ENCODE measurements around the gene IYD.
"Not testable (repeated sequence)": the region's sequence is repeated elsewhere in the genome, so short reads cannot be mapped to it uniquely, and the experiment has no call there.

The IYD gene

DNA sequence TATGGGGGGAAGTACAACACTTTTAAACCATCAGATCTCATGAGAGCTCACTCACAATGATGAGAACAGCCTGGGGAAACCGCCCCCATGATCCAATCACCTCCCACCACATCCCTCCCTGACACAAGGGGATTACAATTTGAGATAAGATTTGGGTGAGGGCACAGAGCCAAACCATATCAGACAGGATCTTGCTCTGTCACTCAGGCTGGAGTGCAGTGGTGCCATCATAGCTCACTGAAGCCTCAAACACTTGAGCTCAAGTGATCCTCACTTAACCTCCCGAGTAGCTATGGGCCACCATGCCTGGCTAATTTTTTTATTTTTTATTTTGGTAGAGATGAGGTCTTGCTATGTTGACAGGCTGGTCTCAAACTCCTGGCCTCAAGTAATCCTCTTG lies 5.1 kb upstream of the IYD start:
- TF ChIP-seq, protein P1, sequence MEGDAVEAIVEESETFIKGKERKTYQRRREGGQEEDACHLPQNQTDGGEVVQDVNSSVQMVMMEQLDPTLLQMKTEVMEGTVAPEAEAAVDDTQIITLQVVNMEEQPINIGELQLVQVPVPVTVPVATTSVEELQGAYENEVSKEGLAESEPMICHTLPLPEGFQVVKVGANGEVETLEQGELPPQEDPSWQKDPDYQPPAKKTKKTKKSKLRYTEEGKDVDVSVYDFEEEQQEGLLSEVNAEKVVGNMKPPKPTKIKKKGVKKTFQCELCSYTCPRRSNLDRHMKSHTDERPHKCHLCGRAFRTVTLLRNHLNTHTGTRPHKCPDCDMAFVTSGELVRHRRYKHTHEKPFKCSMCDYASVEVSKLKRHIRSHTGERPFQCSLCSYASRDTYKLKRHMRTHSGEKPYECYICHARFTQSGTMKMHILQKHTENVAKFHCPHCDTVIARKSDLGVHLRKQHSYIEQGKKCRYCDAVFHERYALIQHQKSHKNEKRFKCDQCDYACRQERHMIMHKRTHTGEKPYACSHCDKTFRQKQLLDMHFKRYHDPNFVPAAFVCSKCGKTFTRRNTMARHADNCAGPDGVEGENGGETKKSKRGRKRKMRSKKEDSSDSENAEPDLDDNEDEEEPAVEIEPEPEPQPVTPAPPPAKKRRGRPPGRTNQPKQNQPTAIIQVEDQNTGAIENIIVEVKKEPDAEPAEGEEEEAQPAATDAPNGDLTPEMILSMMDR (IDR thresholded peaks at IDR 0.05): no peak
- no peak for TF ChIP-seq ZFX (IDR thresholded peaks at IDR 0.05; ENCODE audit: borderline replicate concordance)
- H3K27ac ChIP-seq: no peak overlapping the region

DNA sequence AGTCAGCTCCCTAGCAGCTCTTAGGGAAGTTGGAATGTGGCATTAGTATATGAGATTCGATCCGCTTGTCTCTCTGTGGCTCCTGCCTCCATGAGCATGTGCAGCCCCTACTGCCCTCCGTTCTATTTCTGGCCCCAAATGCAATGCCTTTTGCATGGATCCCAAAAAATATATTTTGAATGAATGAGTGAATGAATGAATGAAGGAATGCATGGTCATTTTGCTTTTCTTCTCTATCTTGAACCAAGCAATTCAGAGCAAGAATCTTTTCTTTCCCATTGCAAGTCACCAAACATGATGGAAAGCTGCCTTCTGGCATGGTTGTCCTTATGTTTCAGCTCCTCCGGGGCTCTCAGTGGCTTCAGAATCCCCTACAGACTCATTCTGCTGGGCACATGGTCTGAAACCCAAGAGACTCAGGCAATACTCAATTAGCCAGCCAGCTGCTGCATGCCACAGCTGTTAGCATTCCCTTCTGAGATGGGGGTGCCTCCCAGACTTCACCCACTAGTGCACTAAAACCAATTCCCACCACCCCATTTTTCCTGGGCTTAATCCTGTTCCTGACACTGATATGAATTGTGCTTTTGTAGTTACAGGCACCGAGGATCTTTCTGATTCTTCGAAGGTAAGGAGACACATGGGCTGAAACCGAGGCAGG lies 2.6 kb upstream of the IYD start:
- TF ChIP-seq, protein P1 (IDR thresholded peaks at IDR 0.05): no peak
- TF ChIP-seq ZFX (IDR thresholded peaks at IDR 0.05; ENCODE audit: borderline replicate concordance): no peak
- no peak overlapping the region for H3K27ac ChIP-seq

DNA sequence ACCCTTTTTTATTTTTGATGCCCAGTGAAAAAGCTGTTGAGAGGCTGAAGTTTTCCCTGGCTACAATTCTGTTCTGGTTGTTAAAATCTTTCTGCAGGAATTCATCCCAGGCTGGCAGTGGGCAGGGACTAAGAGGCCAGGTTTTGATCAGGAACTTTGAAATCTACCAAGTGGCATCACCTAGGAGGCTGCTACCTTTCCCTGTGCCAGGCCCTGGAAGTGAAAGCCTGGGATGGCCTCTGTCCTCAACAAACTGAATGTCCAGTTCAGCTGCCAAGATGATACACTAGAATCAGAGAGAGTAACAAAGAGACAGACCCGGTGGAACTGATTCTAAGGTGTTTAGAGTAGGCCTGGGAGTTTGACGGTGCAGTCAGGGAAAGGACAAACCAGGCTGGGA lies 596 bp downstream of the IYD start:
- TF ChIP-seq ZFX (IDR thresholded peaks at IDR 0.05; ENCODE audit: borderline replicate concordance): no peak
- TF ChIP-seq, protein P1 (IDR thresholded peaks at IDR 0.05): no peak
- H3K27ac ChIP-seq: no peak overlapping the region

DNA sequence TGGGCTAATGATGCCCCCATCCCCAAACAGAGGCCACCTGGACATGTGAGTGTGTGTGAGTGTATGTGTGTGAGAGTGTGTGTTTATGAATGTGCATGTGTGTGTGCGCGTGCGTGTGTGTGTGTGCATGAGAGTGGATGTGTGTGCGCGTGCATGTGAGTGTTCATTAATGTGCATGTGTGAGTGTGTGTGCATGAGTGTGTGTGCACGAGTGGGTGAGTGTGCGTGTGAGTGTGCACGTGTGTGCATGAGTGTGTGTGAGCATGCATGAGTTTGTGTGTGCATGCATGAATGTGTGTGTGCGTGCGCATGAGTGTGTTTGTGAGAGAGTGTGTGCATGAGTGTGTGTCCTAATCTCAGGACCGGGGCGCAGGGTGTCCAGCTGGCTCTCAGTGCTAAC lies 1.3 kb downstream of the IYD start:
- TF ChIP-seq ZFX (IDR thresholded peaks at IDR 0.05; ENCODE audit: borderline replicate concordance): no peak
- TF ChIP-seq, protein P1 (IDR thresholded peaks at IDR 0.05): no peak
- no peak overlapping the region for H3K27ac ChIP-seq

DNA sequence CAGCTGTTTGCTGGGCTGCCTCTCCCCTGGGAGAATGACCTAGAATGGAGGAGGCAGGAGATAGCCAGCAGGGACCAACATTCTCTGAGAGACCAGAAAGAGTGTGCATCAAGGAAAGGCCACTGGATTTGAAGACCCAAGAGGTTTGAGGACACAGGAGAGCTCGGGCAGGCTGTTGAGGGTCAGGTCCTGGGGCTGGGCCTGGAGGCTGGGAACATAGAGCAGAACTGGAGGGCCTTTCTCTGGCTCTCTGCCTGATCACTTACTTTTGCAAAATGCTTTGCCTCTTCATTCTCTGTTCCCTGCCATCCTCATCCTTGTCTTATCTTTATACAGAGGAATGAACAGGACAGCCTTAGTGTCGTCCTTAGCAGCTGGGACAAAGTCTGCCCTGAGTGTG lies 2.5 kb downstream of the IYD start:
- no peak for TF ChIP-seq ZFX (IDR thresholded peaks at IDR 0.05; ENCODE audit: borderline replicate concordance)
- TF ChIP-seq, protein P1 (IDR thresholded peaks at IDR 0.05): no peak
- no peak overlapping the region for H3K27ac ChIP-seq

DNA sequence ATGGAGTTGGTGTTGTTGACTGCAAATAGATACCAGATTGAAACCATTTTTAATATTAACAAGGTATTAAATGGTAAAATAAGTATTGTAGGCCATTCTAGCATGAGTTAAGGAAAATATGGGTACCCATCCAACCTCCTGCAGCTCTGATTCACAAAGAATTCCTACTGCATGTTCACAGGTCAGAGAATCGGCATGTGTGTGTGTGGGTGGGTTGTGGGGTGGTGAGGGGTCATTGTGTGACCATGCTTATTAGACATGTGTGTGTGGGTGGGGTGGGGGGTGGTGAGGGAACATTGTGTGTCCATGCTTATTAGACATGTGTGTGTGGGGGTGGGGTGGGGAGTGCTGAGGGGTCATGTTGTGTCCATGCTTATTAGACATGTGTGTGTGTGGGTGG lies 3.2 kb downstream of the IYD start:
- no peak for TF ChIP-seq ZFX (IDR thresholded peaks at IDR 0.05; ENCODE audit: borderline replicate concordance)
- TF ChIP-seq, protein P1 (IDR thresholded peaks at IDR 0.05): no peak
- H3K27ac ChIP-seq: no peak overlapping the region

DNA sequence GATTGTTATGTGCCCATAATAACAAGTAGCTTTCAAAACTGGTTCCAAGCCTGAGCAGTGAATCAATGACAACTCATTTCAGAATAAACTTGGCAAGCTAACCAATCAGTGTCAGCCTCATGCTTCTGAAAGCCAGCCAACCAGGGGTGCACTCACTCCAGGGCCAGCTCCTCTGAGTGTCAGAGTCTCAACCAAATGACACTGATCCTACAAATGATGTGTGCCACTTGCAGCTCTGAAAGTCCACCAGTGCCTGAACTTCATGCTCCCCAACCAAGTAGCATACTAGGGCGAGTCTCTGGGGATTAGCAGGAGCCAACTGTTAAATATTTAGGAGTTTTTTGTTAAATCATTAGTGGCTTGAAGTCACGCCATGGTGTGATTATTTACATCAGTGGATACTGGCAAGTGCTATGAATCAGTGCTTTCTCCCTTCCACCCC lies 4.5 kb downstream of the IYD start:
- H3K27ac ChIP-seq: no peak overlapping the region
- no peak for TF ChIP-seq ZFX (IDR thresholded peaks at IDR 0.05; ENCODE audit: borderline replicate concordance)
- TF ChIP-seq, protein P1 (IDR thresholded peaks at IDR 0.05): no peak

DNA sequence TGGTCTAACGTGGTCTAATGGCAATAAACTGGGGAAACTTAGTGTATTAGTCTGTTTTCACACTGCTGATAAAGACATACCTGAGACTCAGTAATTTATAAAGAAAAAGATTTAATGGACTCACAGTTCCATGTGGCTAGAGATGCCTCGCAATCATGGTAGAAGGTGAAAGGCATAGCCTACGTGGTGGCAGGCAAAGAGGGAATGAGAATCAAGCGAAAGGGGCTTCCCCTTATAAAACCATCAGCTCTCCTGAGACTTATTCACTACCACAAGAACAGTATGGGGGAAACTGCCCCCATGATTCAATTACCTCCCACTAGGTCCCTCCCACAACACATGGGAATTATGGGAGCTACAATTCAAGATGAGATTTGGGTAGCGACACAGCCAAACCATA lies 5.5 kb downstream of the IYD start:
- H3K27ac ChIP-seq: not testable (repeated sequence)
